GM18526 (cell line): ENCODE results near the gene TNFSF10.

Experiments
- POLR2A ChIP-seq: IDR thresholded peaks from 3 replicates; pipeline ENCODE4 v1.6.1; 2011; ENCODE audit not compliant: insufficient read length; ENCODE audit errors: extremely low read depth

Gene TNFSF10

GRCh38 chr3:172511783-172512762 is 11.2 kb downstream of the TNFSF10 start:
- no peak for TF ChIP-seq POLR2A

- TF ChIP-seq POLR2A = no peak
Measured at GRCh38 chr3:172506094-172506493, 17.1 kb downstream of the TNFSF10 start.

GRCh38 chr3:172501540-172501939 is 21.7 kb downstream of the TNFSF10 start:
- no peak for TF ChIP-seq POLR2A

GRCh38 chr3:172478116-172478515 is 45.1 kb downstream of the TNFSF10 start:
- no peak for TF ChIP-seq POLR2A

GRCh38 chr3:172476347-172476746 is 46.9 kb downstream of the TNFSF10 start:
- TF ChIP-seq POLR2A = no peak

- TF ChIP-seq POLR2A = no peak
Measured at GRCh38 chr3:172475703-172476102, 47.5 kb downstream of the TNFSF10 start.

GRCh38 chr3:172471903-172472302 is 51.3 kb downstream of the TNFSF10 start:
- no peak for TF ChIP-seq POLR2A

- TF ChIP-seq POLR2A = no peak
Measured at GRCh38 chr3:172470588-172470987, 52.6 kb downstream of the TNFSF10 start.

- no peak for TF ChIP-seq POLR2A
Measured at GRCh38 chr3:172467170-172467824, 55.9 kb downstream of the TNFSF10 start.

- no peak for TF ChIP-seq POLR2A
Measured at GRCh38 chr3:172466553-172467130, 56.6 kb downstream of the TNFSF10 start.

GRCh38 chr3:172465281-172465680 is 57.9 kb downstream of the TNFSF10 start:
- no peak for TF ChIP-seq POLR2A

- no peak for TF ChIP-seq POLR2A
Measured at GRCh38 chr3:172464306-172464705, 58.9 kb downstream of the TNFSF10 start.

GRCh38 chr3:172461530-172462138 is 61.6 kb downstream of the TNFSF10 start:
- no peak for TF ChIP-seq POLR2A

GRCh38 chr3:172456404-172456803 is 66.8 kb downstream of the TNFSF10 start:
- no peak for TF ChIP-seq POLR2A
